Activated T-helper 17 cell treated with anti-CD3 and anti-CD28 coated beads, Interleukin-2, amount 50 U/mL, for 72 hours (primary cell): Measurements from ENCODE around the gene IGFALS. TPM values are rescaled to one million over a fixed set of nuclear protein-coding genes. Genes with fewer than 3 reads are reported as not detected.

Experiments used
- ATAC-seq: fragments of 150-1000 bp; cut with Tn5 transposase; replicated peaks from 2 replicates; pipeline ENCODE4 v1.10.0; 2021; ENCODE audit warnings: mild to moderate bottlenecking, moderate library complexity
- H3K27ac Mint-ChIP-seq: one replicate; pipeline ENCODE4 v1.8.0; 2022; ENCODE audit warnings: mixed read lengths
- H3K27me3 Mint-ChIP-seq: one replicate; pipeline ENCODE4 v1.8.0; 2022; ENCODE audit warnings: mixed read lengths
- H3K36me3 Mint-ChIP-seq: one replicate; pipeline ENCODE4 v1.8.0; 2022; ENCODE audit warnings: low read depth, mild to moderate bottlenecking, mixed read lengths
- H3K4me1 Mint-ChIP-seq: one replicate; pipeline ENCODE4 v1.8.0; 2022; ENCODE audit warnings: mixed read lengths
- H3K4me3 Mint-ChIP-seq: one replicate; pipeline ENCODE4 v1.8.0; 2022; ENCODE audit warnings: mild to moderate bottlenecking, mixed read lengths
- H3K9me3 Mint-ChIP-seq: one replicate; pipeline ENCODE4 v1.8.0; 2022; ENCODE audit warnings: mixed read lengths
- total RNA-seq, 2 donors: library from RNA; stranded (reverse); gene quantifications; one replicate each; pipeline ENCODE4 v1.2.3, GENCODE V29; 2022

IGFALS gene
- total RNA-seq, 2 donors from 2014 or later, result 0.13 to 0.15 TPM

DNA sequence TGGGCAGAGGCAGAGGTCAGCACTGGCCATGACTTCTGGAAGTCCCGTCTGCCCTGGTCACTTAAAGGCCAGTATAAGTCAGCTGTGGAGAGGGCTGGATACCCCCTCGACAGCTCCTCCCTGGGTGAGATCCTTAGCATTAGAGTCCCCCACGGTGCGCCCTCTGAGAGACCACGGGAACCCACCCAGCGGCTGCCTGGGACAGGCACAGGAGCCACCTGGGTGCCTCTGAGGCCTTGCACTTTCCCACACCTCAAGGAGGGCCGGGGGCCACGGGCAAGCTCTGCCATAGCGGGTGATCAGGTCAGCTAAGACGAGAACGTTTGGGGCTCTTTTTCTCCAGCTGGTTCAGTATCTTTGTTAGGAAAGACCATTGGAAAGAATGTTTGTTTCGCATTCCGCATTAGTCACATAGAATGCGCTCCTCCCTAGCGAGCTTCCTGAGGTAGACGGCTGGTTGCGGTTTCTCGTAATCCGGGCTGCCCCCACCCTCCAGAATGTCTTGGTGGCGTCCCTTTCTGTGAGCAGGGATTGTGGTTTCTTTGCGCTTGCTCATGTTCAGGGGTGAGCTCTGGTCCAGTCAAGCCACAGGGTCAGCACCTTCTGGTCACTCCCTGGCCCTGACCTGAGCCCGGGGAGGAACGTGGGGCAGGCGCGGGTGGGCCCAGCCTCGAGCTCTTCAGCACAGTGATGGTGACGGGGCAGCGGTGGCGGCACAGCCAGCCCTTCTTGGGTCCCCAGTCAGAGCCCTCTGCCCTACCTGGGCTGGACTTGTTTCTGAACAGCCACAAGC, 47.4 kb downstream of the IGFALS start:
- no peak for ATAC-seq
- Mint-ChIP-seq H3K4me1 (no peaks in the 10 kb centered on the region), H3K4me3 (no peak overlapping the region), H3K27ac (no peak overlapping the region), H3K36me3 (peaks cover 30% of the 10 kb centered on the region), H3K9me3 (no peaks in the 10 kb centered on the region), H3K27me3 (no peaks in the 10 kb centered on the region)

DNA sequence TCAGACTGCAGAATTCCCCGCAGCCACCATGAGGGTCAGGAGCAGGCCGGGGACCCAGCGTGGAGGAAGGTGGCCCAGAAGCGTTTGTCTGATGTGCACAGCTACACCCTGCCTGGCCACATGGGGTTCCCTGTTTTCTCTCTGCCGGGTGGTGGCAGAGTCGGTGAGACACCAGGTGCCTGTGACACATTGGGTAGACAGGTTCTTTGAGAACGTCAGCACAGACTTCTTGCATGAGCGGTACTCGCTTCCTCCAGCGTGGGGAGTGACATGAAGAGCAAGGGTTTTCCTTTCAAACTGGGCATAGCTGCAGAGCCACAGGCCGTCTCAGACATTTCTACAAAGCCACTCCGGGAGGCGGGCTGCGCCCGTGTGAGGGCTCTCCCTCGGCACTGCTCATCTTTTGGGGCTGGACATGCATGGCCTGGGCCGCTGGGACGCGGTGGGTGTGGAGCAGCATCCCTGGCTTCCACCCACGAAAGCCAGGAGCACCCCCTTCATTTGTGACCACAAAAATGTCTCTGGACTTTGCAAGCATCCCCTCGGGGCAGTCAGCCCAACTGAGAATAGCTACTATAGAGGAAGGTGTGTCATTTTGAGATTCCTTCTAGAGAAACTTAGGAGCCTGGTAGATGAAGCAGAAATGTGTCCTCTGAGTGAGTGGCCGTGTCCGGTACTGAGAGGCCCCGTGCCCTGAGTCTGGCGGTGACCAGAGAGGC, 48.2 kb downstream of the IGFALS start:
- no peak overlapping the region for H3K27ac Mint-ChIP-seq
- no peaks in the 10 kb centered on the region for H3K27me3 Mint-ChIP-seq
- no peaks in the 10 kb centered on the region for H3K4me1 Mint-ChIP-seq

DNA sequence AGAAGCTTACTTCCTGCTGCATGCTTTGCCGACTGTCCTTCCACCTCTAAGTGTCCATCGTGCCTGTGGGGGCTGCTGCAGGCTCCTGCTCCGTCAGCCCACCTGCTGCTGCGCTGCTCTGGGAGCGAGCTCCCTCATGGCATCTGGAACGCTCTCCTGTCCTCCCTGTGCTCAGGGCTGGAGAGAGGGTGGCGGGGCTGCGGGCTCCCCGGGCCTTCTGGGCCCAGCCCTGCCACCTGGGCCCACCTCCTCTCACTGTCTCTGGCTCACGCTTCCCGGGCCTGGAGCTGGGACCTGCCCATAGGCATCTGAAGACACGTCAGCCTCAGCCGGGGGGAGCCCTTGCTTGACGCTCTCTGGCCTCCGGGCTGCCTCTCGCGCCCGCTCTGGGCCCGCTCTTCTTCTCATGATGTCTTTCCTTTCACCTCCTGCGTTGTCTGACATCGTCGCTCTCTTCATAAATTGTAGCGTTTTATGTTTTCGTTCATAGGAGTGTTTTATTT, 49.1 kb downstream of the IGFALS start:
- no peak for ATAC-seq
- Mint-ChIP-seq H3K36me3 (peaks cover 30% of the 10 kb centered on the region), H3K27me3 (no peaks in the 10 kb centered on the region), H3K27ac (no peak overlapping the region), H3K9me3 (no peaks in the 10 kb centered on the region), H3K4me1 (no peaks in the 10 kb centered on the region), H3K4me3 (no peak overlapping the region)

More for the DNA sequence above, 48.2 kb downstream of the IGFALS start:
- ATAC-seq, result no peak
- Mint-ChIP-seq H3K36me3 (peaks cover 30% of the 10 kb centered on the region), H3K4me3 (no peak overlapping the region), H3K9me3 (no peaks in the 10 kb centered on the region)

DNA sequence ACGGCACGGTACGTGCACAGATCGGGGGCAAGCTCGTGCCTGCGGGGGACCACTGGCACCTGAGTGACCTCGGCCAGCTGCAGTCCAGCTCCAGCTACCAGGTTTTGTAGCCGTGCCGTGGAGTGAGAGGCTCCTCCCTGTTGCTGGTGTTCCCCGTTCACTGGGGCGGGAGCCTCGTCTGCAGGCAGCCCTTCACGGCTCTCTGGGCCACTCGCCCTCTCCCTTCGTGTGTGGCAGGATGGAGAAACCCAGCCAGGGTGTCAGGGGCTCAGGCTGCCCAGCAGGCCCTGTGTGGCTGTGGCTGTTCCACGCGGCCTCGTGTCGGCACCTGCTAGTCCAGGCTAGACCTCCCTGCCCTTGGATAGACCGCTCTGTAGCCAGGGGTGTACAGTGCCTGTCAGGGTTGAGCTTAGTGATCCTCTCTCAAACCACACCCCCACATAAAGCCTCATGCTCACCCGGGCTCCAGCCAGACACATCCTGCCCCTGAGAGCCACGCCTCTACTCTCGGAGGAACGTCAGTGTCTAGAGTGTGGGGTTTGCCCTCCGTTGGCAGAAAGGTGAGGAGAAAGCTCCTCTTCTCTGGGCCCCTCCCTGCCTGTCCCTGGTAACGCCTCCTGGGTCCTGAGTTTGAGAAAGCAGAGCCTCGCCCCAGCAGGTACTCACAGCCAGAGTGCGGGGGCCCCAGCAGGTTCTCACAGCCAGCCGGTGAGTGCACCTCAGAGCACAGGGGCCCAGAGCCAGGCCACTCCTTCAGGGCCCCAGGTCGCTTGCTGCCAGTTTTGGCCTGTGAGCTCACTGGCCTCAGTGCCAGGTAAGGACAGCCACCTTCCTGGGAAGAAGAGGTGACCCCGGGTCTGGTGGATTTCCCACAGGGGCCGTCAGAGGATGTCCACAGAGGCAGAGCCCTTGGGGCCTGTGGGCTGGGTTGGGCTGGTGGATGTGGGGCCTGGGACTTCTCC, 49.8 kb downstream of the IGFALS start:
- Mint-ChIP-seq H3K27ac (no peak overlapping the region), H3K4me1 (no peaks in the 10 kb centered on the region), H3K4me3 (no peak overlapping the region), H3K9me3 (no peaks in the 10 kb centered on the region), H3K27me3 (no peaks in the 10 kb centered on the region), H3K36me3 (peaks cover 23% of the 10 kb centered on the region)
- no peak for ATAC-seq

DNA sequence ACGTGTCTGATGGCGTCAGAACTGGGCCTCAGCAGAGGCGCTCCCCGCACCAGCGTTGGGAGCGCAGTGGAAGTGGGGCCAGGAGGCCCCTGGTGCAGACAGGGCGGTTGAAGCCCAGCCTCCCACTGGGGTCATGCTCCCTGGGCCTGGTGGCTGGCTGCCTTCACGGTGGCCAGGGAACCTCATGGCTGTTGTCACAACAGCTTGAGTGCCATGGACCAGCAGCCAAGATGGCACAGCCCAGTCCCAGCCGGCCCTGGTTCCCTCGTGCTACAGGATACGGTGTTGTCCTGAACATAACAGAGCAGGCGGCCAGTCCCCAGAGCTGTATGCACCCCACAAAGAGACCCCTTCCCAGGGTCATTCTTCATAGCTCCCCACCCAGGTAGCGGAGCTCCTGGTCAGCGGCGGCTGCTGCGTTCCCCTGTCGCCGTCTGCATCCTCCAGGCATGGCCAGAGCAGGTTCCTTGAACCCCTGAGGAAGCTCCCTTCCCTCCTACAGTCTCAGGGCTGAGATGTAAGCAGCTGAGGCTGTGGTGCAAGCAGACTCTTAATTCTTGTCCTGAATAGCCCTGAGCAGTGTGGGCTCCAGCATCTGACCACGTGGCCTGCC, 51.8 kb downstream of the IGFALS start:
- peaks cover 20% of the 10 kb centered on the region for H3K36me3 Mint-ChIP-seq
- H3K4me3 Mint-ChIP-seq, result no peak overlapping the region
- no peaks in the 10 kb centered on the region for H3K4me1 Mint-ChIP-seq
- no peak overlapping the region for H3K27ac Mint-ChIP-seq
- no peak for ATAC-seq
- no peaks in the 10 kb centered on the region for H3K27me3 Mint-ChIP-seq
- no peaks in the 10 kb centered on the region for H3K9me3 Mint-ChIP-seq

DNA sequence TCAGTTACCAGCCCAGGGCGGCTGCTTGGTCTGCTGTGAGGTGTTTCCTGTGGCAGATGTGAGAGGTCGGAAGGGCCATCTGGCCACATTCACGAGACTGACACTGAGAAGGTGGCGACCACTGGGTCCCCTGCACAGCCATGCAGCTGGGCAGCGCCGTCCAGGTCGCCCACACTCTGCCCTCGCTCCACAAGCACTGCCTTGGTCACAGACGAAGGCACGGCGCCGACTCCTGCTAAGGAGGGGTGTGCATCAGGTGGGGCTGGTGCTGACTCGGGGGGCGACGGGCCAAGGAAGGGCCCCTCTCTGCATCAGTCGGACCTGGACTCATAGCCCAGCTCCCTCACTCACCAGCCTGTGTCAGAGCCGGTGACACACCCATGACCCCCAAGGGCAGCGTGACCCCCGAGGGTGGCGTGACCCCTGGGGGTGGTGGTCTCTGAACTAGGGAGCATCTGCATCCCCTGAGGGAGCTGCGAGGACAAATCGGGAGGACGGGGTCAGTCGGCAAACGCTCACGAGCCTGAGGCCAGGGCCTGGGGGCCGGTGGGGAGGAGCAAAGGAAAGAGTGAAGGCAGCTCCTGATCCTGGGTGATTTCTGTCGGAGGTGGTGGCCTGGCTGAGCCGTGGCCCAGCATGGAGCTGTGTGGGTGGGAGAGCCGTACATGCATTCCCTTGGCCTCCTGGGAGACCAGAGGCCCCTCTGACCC, 52.6 kb downstream of the IGFALS start:
- no peaks in the 10 kb centered on the region for H3K9me3 Mint-ChIP-seq
- no peak overlapping the region for H3K27ac Mint-ChIP-seq
- ATAC-seq, result no peak
- peaks cover 18% of the 10 kb centered on the region for H3K36me3 Mint-ChIP-seq
- H3K4me3 Mint-ChIP-seq, result no peak overlapping the region
- no peaks in the 10 kb centered on the region for H3K4me1 Mint-ChIP-seq
- no peaks in the 10 kb centered on the region for H3K27me3 Mint-ChIP-seq

Other genes with a start within 250 kb of the IGFALS start
- 10 to 100 TPM; 11.9 to 19.9 TPM for gene IFT140, start 181.6 kb downstream of the IGFALS start, total RNA-seq
- 10 to 100 TPM; 12.0 to 20.6 TPM for gene CRAMP1, start 181.3 kb downstream of the IGFALS start, total RNA-seq
- 10 to 100 TPM; 55.9 to 85.1 TPM for gene JPT2, start 115.4 kb downstream of the IGFALS start, total RNA-seq
- 100 to 1,000 TPM in 1 of 2 donors, 10 to 100 TPM in 1; 59.9 to 106 TPM for gene MAPK8IP3, start 87.5 kb downstream of the IGFALS start, total RNA-seq
- 10 to 100 TPM; 39.3 to 39.9 TPM for gene NME3, start 22.2 kb downstream of the IGFALS start, total RNA-seq
- gene EME2, start 20.9 kb downstream of the IGFALS start, total RNA-seq, result 10 to 100 TPM; 37.6 to 39.6 TPM
- 100 to 1,000 TPM in 1 of 2 donors, 10 to 100 TPM in 1; 80.8 to 190 TPM for gene MRPS34, start 20.6 kb downstream of the IGFALS start, total RNA-seq
- gene SPSB3, start 11.1 kb downstream of the IGFALS start, total RNA-seq, result 10 to 100 TPM; 20.3 to 21.1 TPM
- 10 to 100 TPM; 32.6 to 58.8 TPM for gene NUBP2, start 10.7 kb downstream of the IGFALS start, total RNA-seq
- gene HAGH, start 33.1 kb upstream of the IGFALS start, total RNA-seq, result 10 to 100 TPM; 40.9 to 42.0 TPM
- gene FAHD1, start 33.5 kb upstream of the IGFALS start, total RNA-seq, result 10 to 100 TPM; 19.2 to 19.3 TPM
- under 1 TPM in 1 of 2 donors, not detected in 1; 0.79 TPM for gene MEIOB, start 78.5 kb upstream of the IGFALS start, total RNA-seq
- not detected for gene HS3ST6, start 124.7 kb upstream of the IGFALS start, total RNA-seq
- 10 to 100 TPM; 31.5 to 34.3 TPM for gene MSRB1, start 149.5 kb upstream of the IGFALS start, total RNA-seq
- under 1 TPM in 1 of 2 donors, not detected in 1; 0.37 TPM for gene RPL3L, start 161.0 kb upstream of the IGFALS start, total RNA-seq
- 100 to 1,000 TPM in 1 of 2 donors, 10 to 100 TPM in 1; 65.3 to 122 TPM for gene NDUFB10, start 165.8 kb upstream of the IGFALS start, total RNA-seq
- gene RPS2, start 171.1 kb upstream of the IGFALS start, total RNA-seq, result 1,000 to 10,000 TPM; 4,570 to 4,579 TPM
- under 1 TPM in 1 of 2 donors, not detected in 1; 0.32 TPM for gene RNF151, start 173.2 kb upstream of the IGFALS start, total RNA-seq
- 10 to 100 TPM; 23.0 to 37.3 TPM for gene TBL3, start 178.3 kb upstream of the IGFALS start, total RNA-seq
- 1 to 10 TPM in 1 of 2 donors, not detected in 1; 1.0 TPM for gene NOXO1, start 187.8 kb upstream of the IGFALS start, total RNA-seq
- gene GFER, start 190.5 kb upstream of the IGFALS start, total RNA-seq, result 10 to 100 TPM; 12.4 to 28.5 TPM
- 1 to 10 TPM; 5.9 to 7.9 TPM for gene SYNGR3, start 196.3 kb upstream of the IGFALS start, total RNA-seq
- gene ZNF598, start 216.1 kb upstream of the IGFALS start, total RNA-seq, result 10 to 100 TPM; 41.2 to 79.6 TPM
- gene NPW, start 226.1 kb upstream of the IGFALS start, total RNA-seq, result 1 to 10 TPM in 1 of 2 donors, not detected in 1; 2.8 TPM
- gene NHERF2, start 233.2 kb upstream of the IGFALS start, total RNA-seq, result 1 to 10 TPM in 1 of 2 donors, under 1 TPM in 1; 0.21 to 2.9 TPM